Liver (tissue), 4 donors: Measurements from ENCODE around the gene ODAM. TPM values are rescaled to one million over a fixed set of nuclear protein-coding genes. Genes with fewer than 3 reads are reported as not detected.

Experiments
- polyA plus RNA-seq, 2 donors: library from polyadenylated mRNA; stranded (reverse) in 1 of 2; unstranded in 1 of 2; fragments of 200-250 nt in 1 of 2; fragments of >200 nt in 1 of 2; fragmentation: Nextera tagmentation in 1 of 2; extraction: Ambion mirVana in 1 of 2; gene quantifications; one replicate each; pipeline versions ENCODE4 v1.2.1 to v1.2.3, GENCODE V29; 2013 to 2015
- total RNA-seq, 2 donors: library from RNA; depleted of rRNA; stranded (reverse); fragments of >200 nt; gene quantifications; one replicate each; pipeline ENCODE4 v1.2.3, GENCODE V29; 2014
- donor health status: healthy.
- donor health status: healthy.
- donor health status: healthy.

The ODAM gene
- total and polyA plus RNA-seq, 4 donors = 0.25 to 0.28 TPM; not detected in 2

Other genes with a start within 250 kb of the ODAM start
- not detected for gene CSN2, start 230.0 kb upstream of the ODAM start, total RNA-seq
- not detected for gene CSN2, start 230.0 kb upstream of the ODAM start, polyA plus RNA-seq
- gene STATH, start 199.8 kb upstream of the ODAM start, total RNA-seq = not detected
- not detected for gene STATH, start 199.8 kb upstream of the ODAM start, polyA plus RNA-seq
- gene HTN3, start 167.3 kb upstream of the ODAM start, total RNA-seq = not detected
- not detected for gene HTN3, start 167.3 kb upstream of the ODAM start, polyA plus RNA-seq
- gene HTN1, start 145.3 kb upstream of the ODAM start, total RNA-seq = not detected
- not detected for gene HTN1, start 145.3 kb upstream of the ODAM start, polyA plus RNA-seq
- not detected for gene PRR27, start 41.5 kb upstream of the ODAM start, total RNA-seq
- gene PRR27, start 41.5 kb upstream of the ODAM start, polyA plus RNA-seq = not detected
- not detected for gene FDCSP, start 30.4 kb downstream of the ODAM start, total RNA-seq
- gene FDCSP, start 30.4 kb downstream of the ODAM start, polyA plus RNA-seq = not detected
- not detected for gene CSN3, start 46.9 kb downstream of the ODAM start, total RNA-seq
- gene CSN3, start 46.9 kb downstream of the ODAM start, polyA plus RNA-seq = not detected
- gene CABS1, start 139.3 kb downstream of the ODAM start, total RNA-seq = not detected
- gene CABS1, start 139.3 kb downstream of the ODAM start, polyA plus RNA-seq = not detected
- gene SMR3A, start 165.0 kb downstream of the ODAM start, total RNA-seq = not detected
- not detected for gene SMR3A, start 165.0 kb downstream of the ODAM start, polyA plus RNA-seq
- gene SMR3B, start 187.4 kb downstream of the ODAM start, total RNA-seq = not detected
- gene SMR3B, start 187.4 kb downstream of the ODAM start, polyA plus RNA-seq = not detected
- gene OPRPN, start 202.2 kb downstream of the ODAM start, total RNA-seq = not detected
- gene OPRPN, start 202.2 kb downstream of the ODAM start, polyA plus RNA-seq = under 1 TPM in 1 of 2 donors, not detected in 1; 0.42 TPM